HepG2 (cell line): ENCODE data around the gene ALOXE3. TPM values are rescaled to one million over a fixed set of nuclear protein-coding genes. Genes with fewer than 3 reads are reported as not detected.

Source experiments
- ELF4 ChIP-seq: sonication (generic); formaldehyde crosslinking; IDR thresholded peaks from 2 replicates; pipeline ENCODE4 v1.5.0; 2020; ENCODE audit warnings: missing genetic modification reagents, mild to moderate bottlenecking, moderate library complexity, borderline replicate concordance
- FOSL2 ChIP-seq: sonication (generic); formaldehyde crosslinking; IDR thresholded peaks from 2 replicates; pipeline ENCODE4 v1.4.0; 2020; ENCODE audit warnings: missing genetic modification reagents
- GATAD2A ChIP-seq: IDR thresholded peaks from 2 replicates; pipeline ENCODE4 v1.6.1; 2016
- GZF1 ChIP-seq: sonication (generic); formaldehyde crosslinking; IDR thresholded peaks from 2 replicates; pipeline ENCODE4 v1.5.1; 2020; ENCODE audit warnings: mild to moderate bottlenecking, missing genetic modification reagents
- ISX ChIP-seq: sonication (generic); formaldehyde crosslinking; conservative IDR thresholded peaks from 2 replicates; pipeline ENCODE4 v1.5.0; 2020; ENCODE audit warnings: missing genetic modification reagents
- MAFF ChIP-seq: IDR thresholded peaks from 2 replicates; pipeline ENCODE4 v1.6.1; 2011; ENCODE audit warnings: low read depth, low read length, improper control_type of control experiment
- MED1 ChIP-seq: sonication (generic); formaldehyde crosslinking; IDR thresholded peaks from 2 replicates; pipeline ENCODE4 v1.4.0; 2020; ENCODE audit warnings: missing genetic modification reagents
- MIER3 ChIP-seq: IDR thresholded peaks from 2 replicates; pipeline ENCODE4 v1.6.1; 2016; ENCODE audit warnings: missing compliant biosample characterization, borderline replicate concordance
- NAIF1 ChIP-seq: sonication (generic); formaldehyde crosslinking; IDR thresholded peaks from 2 replicates; pipeline ENCODE4 v1.5.0; 2020; ENCODE audit warnings: mild to moderate bottlenecking, missing genetic modification reagents, borderline replicate concordance
- NFATC3 ChIP-seq: sonication (generic); formaldehyde crosslinking; IDR thresholded peaks from 2 replicates; pipeline ENCODE4 v1.5.1; 2020; ENCODE audit warnings: mild to moderate bottlenecking, missing genetic modification reagents
- RBM22 ChIP-seq: fragments of 200-400 bp; formaldehyde crosslinking; optimal IDR thresholded peaks from 2 replicates; pipeline ENCODE3; 2017; ENCODE audit warnings: mild to moderate bottlenecking, low read length, moderate library complexity
- RBM39 ChIP-seq: fragments of 200-400 bp; formaldehyde crosslinking; IDR thresholded peaks from one replicate; pipeline ENCODE4 v1.6.1; 2018; ENCODE audit warnings: antibody characterized with exemption, mild to moderate bottlenecking, low read depth, low read length; ENCODE audit not compliant: poor library complexity, severe bottlenecking
- SMAD1 ChIP-seq: sonication (generic); formaldehyde crosslinking; IDR thresholded peaks from 2 replicates; pipeline ENCODE4 v1.4.0; 2020; ENCODE audit warnings: missing genetic modification reagents, low read depth, mild to moderate bottlenecking, borderline replicate concordance
- SP2 ChIP-seq: sonication (generic); formaldehyde crosslinking; IDR thresholded peaks from 2 replicates; pipeline ENCODE4 v1.5.1; 2020; ENCODE audit warnings: mild to moderate bottlenecking, missing genetic modification reagents
- TBP ChIP-seq: sonication (generic); formaldehyde crosslinking; IDR thresholded peaks from 2 replicates; pipeline ENCODE4 v1.5.0; 2020; ENCODE audit warnings: missing genetic modification reagents
- U2AF2 ChIP-seq: fragments of 200-400 bp; formaldehyde crosslinking; IDR thresholded peaks from 2 replicates; pipeline ENCODE4 v1.6.1; 2017; ENCODE audit warnings: low read depth, mild to moderate bottlenecking, low read length
- ZFP62 ChIP-seq: sonication (generic); formaldehyde crosslinking; IDR thresholded peaks from 2 replicates; pipeline ENCODE4 v1.4.0; 2020; ENCODE audit warnings: missing genetic modification reagents
- ZNF263 ChIP-seq: sonication (generic); formaldehyde crosslinking; IDR thresholded peaks from 2 replicates; pipeline ENCODE4 v1.4.0; 2020; ENCODE audit warnings: missing genetic modification reagents
- ZNF543 ChIP-seq: sonication (generic); formaldehyde crosslinking; IDR thresholded peaks from 2 replicates; pipeline ENCODE4 v1.4.0; 2020; ENCODE audit warnings: mild to moderate bottlenecking, missing genetic modification reagents
- ZNF577 ChIP-seq: sonication (generic); formaldehyde crosslinking; IDR thresholded peaks from 2 replicates; pipeline ENCODE4 v1.4.0; 2020; ENCODE audit warnings: mild to moderate bottlenecking, low read depth, missing genetic modification reagents, borderline replicate concordance
- ZNF598 ChIP-seq: sonication (generic); formaldehyde crosslinking; IDR thresholded peaks from 2 replicates; pipeline ENCODE4 v1.5.1; 2020; ENCODE audit warnings: mild to moderate bottlenecking, missing genetic modification reagents, borderline replicate concordance
- ZNF615 ChIP-seq: sonication (generic); formaldehyde crosslinking; IDR thresholded peaks from 2 replicates; pipeline ENCODE4 v1.5.0; 2020; ENCODE audit warnings: mild to moderate bottlenecking, missing genetic modification reagents, borderline replicate concordance
- ZNF792 ChIP-seq: IDR thresholded peaks from 2 replicates; pipeline ENCODE4 v1.6.1; 2016
- ZSCAN9 ChIP-seq: IDR thresholded peaks from 2 replicates; pipeline ENCODE4 v1.6.1; 2016; ENCODE audit warnings: borderline replicate concordance
- polyA plus RNA-seq, 8 experiments: library from polyadenylated mRNA; depleted of rRNA in 3 of 8; stranded (reverse) in 7 of 8; unstranded in 1 of 8; fragments of >200 nt; fragmentation: Illumina TruSeq in 4 of 8; extraction: Trizol in 4 of 8; gene quantifications; 2 replicates each; pipeline versions ENCODE4 v1.2.1 to v1.2.3, GENCODE V29; 2011 to 2016; ENCODE audit warnings: low read depth in 4 of 8, missing spikeins in 1 of 8, mixed read lengths in 1 of 8; ENCODE audit not compliant: insufficient read depth in 1 of 8
- total RNA-seq, 5 experiments: library from RNA; depleted of rRNA; stranded (reverse); fragments of >200 nt; fragmentation: Illumina TruSeq; extraction: Trizol; gene quantifications; 2 replicates each; pipeline ENCODE4 v1.2.3, GENCODE V29; 2016; ENCODE audit warnings: low read depth in 1 of 5
- TF ChIP-seq, protein P1 (sequence below): sonication (generic); formaldehyde crosslinking; IDR thresholded peaks from 2 replicates; pipeline ENCODE4 v1.5.0; 2020; ENCODE audit warnings: mild to moderate bottlenecking, missing genetic modification reagents
- TF ChIP-seq, protein P2 (sequence below): IDR thresholded peaks from 2 replicates; pipeline ENCODE4 v1.6.1; 2012; ENCODE audit warnings: low read depth, low read length, improper control_type of control experiment
- TF ChIP-seq, protein P3 (sequence below): IDR thresholded peaks from 2 replicates; pipeline ENCODE4 v1.6.1; 2016; ENCODE audit warnings: low read depth

ALOXE3 gene
- total and polyA plus RNA-seq, 2 of the 13 experiments (the other 11 are each of a cell fraction or from before 2014, with no cell fraction given): 0.07 TPM; not detected in 1

DNA sequence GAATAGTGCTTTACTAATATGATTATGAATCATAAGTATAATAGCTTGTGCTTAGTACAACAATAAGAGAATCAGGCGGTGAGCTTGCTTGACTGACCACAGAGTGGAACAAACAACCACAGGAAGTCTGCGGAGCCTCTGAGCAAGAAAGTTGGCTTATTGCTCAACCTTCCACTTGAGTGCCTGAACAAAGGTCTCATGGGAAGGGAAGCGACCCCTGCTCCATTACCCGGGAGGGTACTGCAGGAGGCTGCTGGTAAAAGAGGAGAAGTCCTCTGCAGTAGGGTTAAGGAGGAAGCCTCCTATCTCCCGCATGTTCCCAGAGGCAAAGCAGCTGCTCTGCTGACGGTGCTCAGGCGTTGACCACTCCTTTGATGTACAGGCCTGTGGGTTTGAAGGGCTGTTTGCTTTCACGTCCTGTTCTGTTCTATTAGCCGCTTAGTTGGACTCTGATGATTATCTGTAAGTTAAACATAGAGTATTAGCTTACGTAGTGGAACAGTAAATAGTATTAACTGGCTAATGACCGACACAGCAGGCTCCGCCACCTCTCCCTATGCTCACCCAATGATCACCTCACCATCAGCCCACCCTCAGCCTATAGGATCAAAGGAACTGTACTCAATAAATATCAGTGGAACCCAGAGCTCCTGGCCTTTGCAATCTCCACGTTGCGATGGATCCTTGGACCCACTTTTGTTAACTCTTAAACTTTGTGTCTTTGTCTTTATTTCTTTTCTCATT is 61.9 kb downstream of the ALOXE3 start (continued):
- peak; percentile 55; the same call in 1 of the 2 replicates for TF ChIP-seq ZNF615 (CRISPR knock-in tag)
- TF ChIP-seq GZF1 (CRISPR knock-in tag): no peak
- TF ChIP-seq ISX (CRISPR knock-in tag): no peak
- peak; percentile 66 for TF ChIP-seq FOSL2 (CRISPR knock-in tag)
- TF ChIP-seq, protein P1, sequence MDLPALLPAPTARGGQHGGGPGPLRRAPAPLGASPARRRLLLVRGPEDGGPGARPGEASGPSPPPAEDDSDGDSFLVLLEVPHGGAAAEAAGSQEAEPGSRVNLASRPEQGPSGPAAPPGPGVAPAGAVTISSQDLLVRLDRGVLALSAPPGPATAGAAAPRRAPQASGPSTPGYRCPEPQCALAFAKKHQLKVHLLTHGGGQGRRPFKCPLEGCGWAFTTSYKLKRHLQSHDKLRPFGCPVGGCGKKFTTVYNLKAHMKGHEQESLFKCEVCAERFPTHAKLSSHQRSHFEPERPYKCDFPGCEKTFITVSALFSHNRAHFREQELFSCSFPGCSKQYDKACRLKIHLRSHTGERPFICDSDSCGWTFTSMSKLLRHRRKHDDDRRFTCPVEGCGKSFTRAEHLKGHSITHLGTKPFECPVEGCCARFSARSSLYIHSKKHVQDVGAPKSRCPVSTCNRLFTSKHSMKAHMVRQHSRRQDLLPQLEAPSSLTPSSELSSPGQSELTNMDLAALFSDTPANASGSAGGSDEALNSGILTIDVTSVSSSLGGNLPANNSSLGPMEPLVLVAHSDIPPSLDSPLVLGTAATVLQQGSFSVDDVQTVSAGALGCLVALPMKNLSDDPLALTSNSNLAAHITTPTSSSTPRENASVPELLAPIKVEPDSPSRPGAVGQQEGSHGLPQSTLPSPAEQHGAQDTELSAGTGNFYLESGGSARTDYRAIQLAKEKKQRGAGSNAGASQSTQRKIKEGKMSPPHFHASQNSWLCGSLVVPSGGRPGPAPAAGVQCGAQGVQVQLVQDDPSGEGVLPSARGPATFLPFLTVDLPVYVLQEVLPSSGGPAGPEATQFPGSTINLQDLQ (CRISPR knock-in tag): no peak
- TF ChIP-seq ELF4 (CRISPR knock-in tag): no peak
- no peak for TF ChIP-seq MIER3 (CRISPR knock-in tag)
- TF ChIP-seq, protein P2, sequence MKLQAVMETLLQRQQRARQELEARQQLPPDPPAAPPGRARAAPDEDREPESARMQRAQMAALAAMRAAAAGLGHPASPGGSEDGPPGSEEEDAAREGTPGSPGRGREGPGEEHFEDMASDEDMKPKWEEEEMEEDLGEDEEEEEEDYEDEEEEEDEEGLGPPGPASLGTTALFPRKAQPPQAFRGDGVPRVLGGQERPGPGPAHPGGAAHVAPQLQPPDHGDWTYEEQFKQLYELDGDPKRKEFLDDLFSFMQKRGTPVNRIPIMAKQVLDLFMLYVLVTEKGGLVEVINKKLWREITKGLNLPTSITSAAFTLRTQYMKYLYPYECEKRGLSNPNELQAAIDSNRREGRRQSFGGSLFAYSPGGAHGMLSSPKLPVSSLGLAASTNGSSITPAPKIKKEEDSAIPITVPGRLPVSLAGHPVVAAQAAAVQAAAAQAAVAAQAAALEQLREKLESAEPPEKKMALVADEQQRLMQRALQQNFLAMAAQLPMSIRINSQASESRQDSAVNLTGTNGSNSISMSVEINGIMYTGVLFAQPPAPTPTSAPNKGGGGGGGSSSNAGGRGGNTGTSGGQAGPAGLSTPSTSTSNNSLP: peak; percentile 42; the same call in 1 of the 2 replicates
- peak; percentile 58 for TF ChIP-seq ZNF263
- no peak for TF ChIP-seq U2AF2
- TF ChIP-seq SMAD1 (CRISPR knock-in tag): no peak
- peak; percentile 96 for TF ChIP-seq ZNF792 (CRISPR knock-in tag)
- no peak for TF ChIP-seq ZFP62 (CRISPR knock-in tag)
- TF ChIP-seq ZSCAN9 (CRISPR knock-in tag): peak; percentile 64; the same call in 1 of the 2 replicates
- TF ChIP-seq RBM39: no peak
- TF ChIP-seq MED1 (CRISPR knock-in tag): peak; percentile 79
- peak; percentile 30; the same call in 1 of the 2 replicates for TF ChIP-seq MAFF
- TF ChIP-seq ZNF598 (CRISPR knock-in tag): no peak; the same call in 1 of the 2 replicates
- TF ChIP-seq RBM22: no peak
- TF ChIP-seq SP2 (CRISPR knock-in tag): no peak
- peak; percentile 63; the same call in 1 of the 2 replicates for TF ChIP-seq GATAD2A (CRISPR knock-in tag)
- TF ChIP-seq, protein P3, sequence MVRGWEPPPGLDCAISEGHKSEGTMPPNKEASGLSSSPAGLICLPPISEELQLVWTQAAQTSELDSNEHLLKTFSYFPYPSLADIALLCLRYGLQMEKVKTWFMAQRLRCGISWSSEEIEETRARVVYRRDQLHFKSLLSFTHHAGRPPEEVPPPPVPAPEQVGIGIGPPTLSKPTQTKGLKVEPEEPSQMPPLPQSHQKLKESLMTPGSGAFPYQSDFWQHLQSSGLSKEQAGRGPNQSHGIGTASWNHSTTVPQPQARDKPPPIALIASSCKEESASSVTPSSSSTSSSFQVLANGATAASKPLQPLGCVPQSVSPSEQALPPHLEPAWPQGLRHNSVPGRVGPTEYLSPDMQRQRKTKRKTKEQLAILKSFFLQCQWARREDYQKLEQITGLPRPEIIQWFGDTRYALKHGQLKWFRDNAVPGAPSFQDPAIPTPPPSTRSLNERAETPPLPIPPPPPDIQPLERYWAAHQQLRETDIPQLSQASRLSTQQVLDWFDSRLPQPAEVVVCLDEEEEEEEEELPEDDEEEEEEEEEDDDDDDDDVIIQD (CRISPR knock-in tag): no peak
- peak; percentile 89 for TF ChIP-seq NAIF1
- no peak for TF ChIP-seq ZNF577
- TF ChIP-seq TBP (CRISPR knock-in tag): no peak
- TF ChIP-seq ZNF543: 0 out of 2 replicates have a peak, but pooled peaks have one; percentile 40
- peak; percentile 30; the same call in 1 of the 2 replicates for TF ChIP-seq NFATC3 (CRISPR knock-in tag)
